ENCODE results near the gene PTK6.
"Not testable (repeated sequence)": the region's sequence is repeated elsewhere in the genome, so short reads cannot be mapped to it uniquely, and the experiment has no call there.

The PTK6 gene

DNA sequence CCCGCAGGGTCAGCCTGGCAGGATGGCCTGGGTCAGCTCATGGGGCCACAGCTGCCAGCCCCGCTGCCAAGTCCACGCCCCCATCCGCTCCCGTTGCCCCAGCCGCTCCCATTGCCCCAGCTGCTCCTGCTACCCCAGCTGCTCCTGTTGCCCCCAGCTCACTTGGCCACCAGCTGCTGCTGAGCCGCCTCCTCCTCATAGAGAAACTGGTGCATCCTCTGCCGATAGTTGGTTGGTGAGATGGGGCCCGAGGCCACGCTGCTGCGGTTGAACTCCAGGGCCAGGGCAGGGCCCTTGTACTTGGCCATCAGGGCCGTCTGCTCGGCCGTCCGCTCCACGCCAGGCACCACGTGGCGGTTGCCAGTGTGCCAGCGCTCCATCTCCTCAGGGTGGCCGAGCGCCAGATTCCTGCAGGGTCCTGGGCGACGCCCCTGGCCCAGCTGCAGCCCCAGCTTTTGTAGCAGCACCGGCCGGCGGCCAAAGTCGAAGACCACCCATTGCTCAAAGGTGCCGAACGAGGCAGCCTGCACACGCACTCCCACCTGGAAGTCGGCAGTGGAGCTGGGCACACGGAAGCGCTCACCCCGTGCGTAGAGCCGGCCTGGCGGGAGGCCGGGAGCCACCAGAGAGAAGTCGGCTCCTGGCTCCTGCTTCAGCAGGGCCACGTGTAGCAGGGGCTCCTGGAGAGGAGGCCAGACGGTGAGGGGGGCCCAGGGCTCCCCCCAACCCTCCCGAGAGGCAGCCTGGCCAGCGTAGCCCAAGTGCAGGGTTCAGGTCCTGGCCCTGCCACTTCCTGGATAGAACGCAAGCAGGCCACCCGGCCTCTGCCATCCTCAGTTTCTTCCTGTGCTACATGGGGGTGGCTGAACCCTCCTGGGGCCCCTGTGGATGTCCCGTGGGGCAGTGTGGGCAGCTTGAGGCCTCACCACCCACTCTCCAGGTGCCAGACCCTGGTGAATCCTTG, 32.1 kb upstream of the PTK6 start:
- DNase-seq: no peak

DNA sequence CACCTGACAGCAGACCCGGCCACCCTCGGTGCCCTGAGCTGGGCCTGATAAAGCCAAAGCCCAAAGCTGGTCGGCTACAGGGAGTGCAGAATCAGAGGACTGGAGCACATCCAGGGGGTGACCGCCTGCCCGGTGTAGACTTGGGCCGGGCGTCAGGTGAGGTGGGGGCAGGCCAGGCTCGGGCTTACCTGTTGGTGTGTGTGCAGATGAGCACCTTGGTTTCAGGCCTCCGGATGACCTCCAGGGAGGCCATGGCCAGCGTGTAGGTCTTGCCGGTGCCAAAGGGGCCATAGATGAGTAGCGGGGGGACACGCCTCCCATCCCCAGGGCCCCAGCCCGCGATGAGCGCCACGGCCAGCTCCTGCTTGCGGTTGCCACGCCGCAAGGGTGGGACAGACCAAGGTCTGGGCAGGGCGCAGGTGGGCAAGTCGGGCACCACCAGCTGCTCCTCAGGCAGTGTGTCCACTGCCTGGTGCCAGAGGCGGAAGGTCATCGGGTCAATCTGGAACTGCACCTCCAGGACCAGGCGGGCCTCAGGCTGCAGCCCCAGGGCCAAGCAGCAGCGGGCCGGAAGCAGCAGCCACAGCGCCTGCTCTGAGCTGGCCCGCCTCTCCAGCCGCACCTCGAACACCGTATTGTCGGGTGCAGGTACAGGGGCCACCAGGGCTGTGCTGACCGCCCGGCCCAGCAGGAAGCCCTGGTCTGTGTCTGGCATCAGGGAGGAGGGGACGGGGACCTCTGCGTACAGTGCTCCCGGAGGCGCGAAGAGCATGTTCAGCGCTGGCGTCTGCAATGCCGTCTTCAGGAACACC, 31.2 kb upstream of the PTK6 start:
- no peak for DNase-seq

DNA sequence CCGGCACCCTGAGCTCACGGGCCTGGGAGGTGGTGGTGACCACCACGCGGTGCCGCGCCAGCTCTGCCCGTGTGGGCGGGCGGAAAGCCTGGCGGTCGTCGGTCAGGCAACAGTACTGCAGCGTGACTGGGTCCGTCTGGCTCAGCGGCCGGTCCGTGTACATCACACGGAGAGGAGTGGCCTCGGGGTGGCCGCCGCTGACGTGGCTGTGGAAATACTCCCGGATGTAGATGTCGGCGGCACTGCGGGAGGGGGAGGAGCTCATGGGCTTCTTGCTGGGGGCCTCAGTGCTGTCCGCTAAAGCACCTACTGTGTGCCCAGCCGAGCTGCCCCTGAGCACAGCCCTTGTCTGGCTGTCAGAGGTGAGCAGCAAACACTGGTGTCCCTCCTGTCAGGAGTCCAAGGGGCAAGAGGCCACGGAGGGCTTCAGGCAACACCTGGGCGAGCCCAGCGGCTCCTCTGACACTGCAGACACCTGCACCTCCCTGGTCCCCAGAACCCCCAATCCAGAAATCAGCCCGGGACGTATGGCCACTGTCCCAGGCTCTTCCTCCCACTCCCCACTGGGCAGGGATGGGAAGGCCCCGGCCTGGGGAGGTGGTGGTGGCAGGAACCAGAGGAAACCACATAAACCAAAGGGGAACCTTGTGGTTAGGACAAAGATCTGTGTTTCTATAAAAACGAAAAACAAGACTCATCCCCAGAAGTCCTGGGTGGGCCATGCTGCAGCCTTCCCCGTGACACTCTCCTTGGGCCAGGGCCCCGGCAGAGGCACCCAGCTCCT, 30.4 kb upstream of the PTK6 start:
- no peak for DNase-seq

DNA sequence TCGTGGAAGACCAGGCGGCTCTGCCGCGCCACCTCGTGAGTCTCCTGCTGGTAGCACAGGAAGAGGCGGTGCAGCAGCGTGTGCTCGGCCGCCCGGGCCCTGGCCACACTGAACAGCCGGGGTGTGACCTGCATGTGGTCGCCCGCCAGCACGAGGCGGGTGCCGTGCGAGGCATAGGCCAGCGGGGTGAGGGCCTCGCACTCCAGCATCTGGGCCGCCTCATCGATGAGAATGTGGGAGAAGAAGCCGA, 29.9 kb upstream of the PTK6 start:
- no peak for DNase-seq

GRCh38 chr20:63566395-63567135, 29.4 kb upstream of the PTK6 start:
- no peak for DNase-seq

GRCh38 chr20:63565699-63566335, 28.6 kb upstream of the PTK6 start:
- no peak for DNase-seq

- no peak for DNase-seq
Observed at GRCh38 chr20:63565021-63565698, 28.0 kb upstream of the PTK6 start.

GRCh38 chr20:63564036-63564810, 27.0 kb upstream of the PTK6 start:
- no peak for DNase-seq

DNA sequence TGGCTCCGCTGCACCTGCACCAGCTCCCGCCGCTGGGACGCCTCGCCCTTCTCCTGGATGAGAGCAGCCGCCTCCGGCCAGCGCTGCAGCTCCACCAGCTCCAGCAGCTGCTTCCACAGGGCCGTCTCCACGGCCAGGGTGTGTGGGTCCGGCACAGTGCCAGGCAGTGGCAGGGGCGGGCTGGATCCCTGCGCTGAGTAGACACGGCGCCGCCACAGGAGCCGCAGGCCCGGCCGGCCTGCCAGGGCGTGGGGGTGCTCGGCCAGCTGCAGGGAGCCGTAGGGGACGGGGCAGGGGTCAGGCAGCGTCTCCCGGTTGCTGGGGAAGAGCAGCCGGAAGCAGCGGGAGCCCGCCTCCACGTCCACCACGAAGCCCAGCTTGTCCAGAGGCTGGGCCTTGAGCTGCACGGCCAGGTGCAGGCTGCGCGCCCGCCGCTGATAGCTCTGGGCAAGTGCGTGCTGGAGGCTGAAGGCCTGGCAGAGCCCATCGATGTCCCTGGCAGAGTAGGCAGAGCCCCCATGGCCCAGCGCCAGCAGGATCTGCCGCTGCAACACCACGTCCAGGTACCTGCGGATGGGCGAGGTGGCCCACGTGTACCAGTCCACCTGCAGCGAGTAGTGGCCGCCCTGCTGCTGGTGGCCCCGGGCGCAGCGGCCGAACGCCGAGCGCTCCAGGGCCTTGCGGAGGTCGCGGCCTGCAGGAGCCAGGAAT, 26.2 kb upstream of the PTK6 start:
- DNase-seq: no peak

DNA sequence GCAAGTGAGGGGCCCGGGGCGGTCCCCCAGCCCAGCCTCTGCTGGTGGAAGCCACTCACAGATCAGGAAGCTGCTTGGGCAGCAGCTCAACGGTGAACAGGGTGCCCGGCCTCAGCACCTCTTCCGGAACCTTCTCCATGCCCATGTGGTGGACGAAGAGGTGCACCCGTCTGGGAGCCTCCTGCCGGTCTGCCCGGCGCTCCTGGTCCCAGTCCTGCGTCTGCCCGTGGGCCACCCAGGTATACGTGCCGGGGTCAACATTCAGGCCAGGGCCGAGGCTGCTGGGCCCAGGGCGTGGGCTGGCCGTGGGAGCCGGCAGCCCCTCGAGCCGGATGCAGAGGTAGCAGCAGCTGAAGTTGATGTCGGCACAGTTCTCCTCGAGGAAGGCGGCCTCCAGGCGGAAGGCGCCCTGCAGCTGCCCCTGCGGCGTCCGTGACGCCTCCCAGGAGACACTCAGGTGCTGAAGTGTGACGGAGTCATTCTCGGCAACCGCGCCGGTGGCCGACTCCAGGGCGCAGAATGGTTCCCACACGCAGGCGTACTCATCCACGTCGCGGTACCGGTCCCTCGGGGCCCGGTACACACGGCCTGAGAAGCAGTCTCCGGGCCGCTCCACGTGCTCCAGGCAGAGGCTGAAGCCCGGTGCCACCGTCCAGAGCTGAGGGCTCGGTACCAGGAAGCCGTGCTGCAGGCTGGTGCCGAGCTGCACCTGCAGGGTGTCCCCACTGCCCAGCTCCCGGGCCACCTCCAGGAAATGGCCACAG, 25.5 kb upstream of the PTK6 start:
- no peak for DNase-seq

- no peak for DNase-seq
Observed at GRCh38 chr20:63561624-63562396, 24.6 kb upstream of the PTK6 start.

- no peak for DNase-seq
Observed at GRCh38 chr20:63560856-63561609, 23.9 kb upstream of the PTK6 start.

DNA sequence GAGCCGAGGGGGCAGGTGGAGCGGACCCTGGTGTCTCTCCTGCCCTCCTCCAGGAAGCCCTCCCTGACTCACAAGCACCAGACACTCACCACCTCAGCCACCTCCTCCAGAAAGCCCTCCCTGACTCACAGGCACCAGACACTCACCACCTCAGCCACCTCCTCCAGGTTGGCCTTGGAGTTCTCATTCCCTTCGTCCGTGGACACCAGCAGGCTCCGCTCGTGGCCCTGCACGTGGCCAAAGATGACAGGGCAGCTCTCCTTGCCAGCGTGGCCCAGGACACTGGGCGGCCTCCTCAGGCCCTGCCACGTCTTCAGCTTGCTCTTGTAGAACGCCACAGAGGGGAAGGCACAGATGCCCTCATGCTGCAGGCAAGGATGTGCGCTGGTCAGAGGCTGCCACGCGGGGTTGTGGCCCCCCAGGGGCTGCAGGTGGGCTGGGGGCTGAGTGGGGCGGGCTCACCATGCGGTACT, 23.2 kb upstream of the PTK6 start:
- DNase-seq: no peak

- DNase-seq: not testable (repeated sequence)
Observed at GRCh38 chr20:63559485-63560332, 22.5 kb upstream of the PTK6 start.

DNA sequence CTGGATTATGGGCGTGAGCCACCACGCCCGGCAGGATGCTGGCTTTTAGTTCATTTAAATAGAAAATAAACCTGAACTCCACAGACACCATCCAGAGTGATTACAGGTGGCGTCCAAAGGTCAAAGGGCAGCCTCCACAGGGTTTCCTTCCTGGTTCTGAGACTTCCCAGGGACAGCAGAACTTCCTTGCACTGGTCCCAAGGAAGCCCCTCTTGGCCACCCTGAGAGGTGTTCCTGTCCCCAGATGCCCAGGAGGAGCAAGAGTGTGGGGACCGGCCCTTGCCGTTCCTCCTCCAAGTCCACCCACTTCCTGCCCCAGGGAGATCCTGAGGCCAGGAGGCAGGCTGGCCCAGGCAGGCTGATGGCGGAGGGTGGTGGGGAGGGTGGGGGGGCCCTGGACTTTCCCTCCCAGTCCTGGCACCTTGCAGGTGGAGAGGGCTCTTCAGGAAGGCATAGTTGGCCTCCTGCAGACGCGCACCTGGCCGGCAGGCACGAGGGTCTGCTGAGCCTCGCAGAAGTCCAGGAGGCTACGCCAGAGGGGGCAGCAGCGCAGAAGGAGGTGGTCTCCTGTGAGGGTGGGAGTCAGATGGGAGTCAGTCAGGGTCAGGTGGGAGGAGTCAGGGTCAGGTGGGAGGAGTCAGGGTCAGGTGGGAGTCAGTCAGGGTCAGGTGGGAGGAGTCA, 21.8 kb upstream of the PTK6 start:
- no peak for DNase-seq

GRCh38 chr20:63557481-63557891, 20.3 kb upstream of the PTK6 start:
- DNase-seq: no peak

Data from islet precursor cell (in vitro differentiated cells).